Measurements from ENCODE around the gene ATP5MC3.

- TF ChIP-seq, protein P1, sequence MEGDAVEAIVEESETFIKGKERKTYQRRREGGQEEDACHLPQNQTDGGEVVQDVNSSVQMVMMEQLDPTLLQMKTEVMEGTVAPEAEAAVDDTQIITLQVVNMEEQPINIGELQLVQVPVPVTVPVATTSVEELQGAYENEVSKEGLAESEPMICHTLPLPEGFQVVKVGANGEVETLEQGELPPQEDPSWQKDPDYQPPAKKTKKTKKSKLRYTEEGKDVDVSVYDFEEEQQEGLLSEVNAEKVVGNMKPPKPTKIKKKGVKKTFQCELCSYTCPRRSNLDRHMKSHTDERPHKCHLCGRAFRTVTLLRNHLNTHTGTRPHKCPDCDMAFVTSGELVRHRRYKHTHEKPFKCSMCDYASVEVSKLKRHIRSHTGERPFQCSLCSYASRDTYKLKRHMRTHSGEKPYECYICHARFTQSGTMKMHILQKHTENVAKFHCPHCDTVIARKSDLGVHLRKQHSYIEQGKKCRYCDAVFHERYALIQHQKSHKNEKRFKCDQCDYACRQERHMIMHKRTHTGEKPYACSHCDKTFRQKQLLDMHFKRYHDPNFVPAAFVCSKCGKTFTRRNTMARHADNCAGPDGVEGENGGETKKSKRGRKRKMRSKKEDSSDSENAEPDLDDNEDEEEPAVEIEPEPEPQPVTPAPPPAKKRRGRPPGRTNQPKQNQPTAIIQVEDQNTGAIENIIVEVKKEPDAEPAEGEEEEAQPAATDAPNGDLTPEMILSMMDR (IDR thresholded peaks at IDR 0.05), result no peak
- TF ChIP-seq POLR2A (IDR thresholded peaks at IDR 0.05; ENCODE audit: low read depth), result no peak
- TF ChIP-seq EP300 (IDR thresholded peaks at IDR 0.05), result no peak
These were observed 25.0 kb downstream of the ATP5MC3 start for GRCh38 chr2:175156534-175156933.
